NCI-H2227 (cell line): ENCODE results near the gene PIP5K1B.

ENCODE experiments used
- DNase-seq: peaks from one replicate; lab custom pipeline; 2025; ENCODE audit not compliant: unreplicated experiment; lab: John Stamatoyannopoulos, UW

The PIP5K1B gene

GRCh38 chr9:68706363-68707201 lies 1.5 kb downstream of the PIP5K1B start:
- DNase-seq, result no peak

GRCh38 chr9:68707801-68708488 lies 2.9 kb downstream of the PIP5K1B start:
- DNase-seq, result no peak

- no peak for DNase-seq
Observed at GRCh38 chr9:68708513-68708912, 3.5 kb downstream of the PIP5K1B start.

GRCh38 chr9:68709291-68710110 lies 4.5 kb downstream of the PIP5K1B start:
- no peak for DNase-seq

GRCh38 chr9:68710111-68710471 lies 5.1 kb downstream of the PIP5K1B start:
- DNase-seq, result no peak

GRCh38 chr9:68711281-68711680 lies 6.2 kb downstream of the PIP5K1B start:
- DNase-seq, result no peak

GRCh38 chr9:68711932-68712331 lies 6.9 kb downstream of the PIP5K1B start:
- DNase-seq, result no peak

- no peak for DNase-seq
Observed at GRCh38 chr9:68714416-68715180, 9.6 kb downstream of the PIP5K1B start.

- DNase-seq, result no peak
Observed at GRCh38 chr9:68715181-68715456, 10.1 kb downstream of the PIP5K1B start.

GRCh38 chr9:68717552-68718443 lies 12.8 kb downstream of the PIP5K1B start:
- DNase-seq, result no peak

GRCh38 chr9:68719847-68720246 lies 14.8 kb downstream of the PIP5K1B start:
- DNase-seq, result no peak

GRCh38 chr9:68720656-68721313 lies 15.7 kb downstream of the PIP5K1B start:
- DNase-seq, result no peak

GRCh38 chr9:68721666-68722330 lies 16.8 kb downstream of the PIP5K1B start:
- no peak for DNase-seq

- DNase-seq, result no peak
Observed at GRCh38 chr9:68725070-68725469, 20.0 kb downstream of the PIP5K1B start.

- no peak for DNase-seq
Observed at GRCh38 chr9:68726489-68726888, 21.4 kb downstream of the PIP5K1B start.

GRCh38 chr9:68727636-68728035 lies 22.6 kb downstream of the PIP5K1B start:
- DNase-seq, result no peak

GRCh38 chr9:68728731-68729130 lies 23.7 kb downstream of the PIP5K1B start:
- no peak for DNase-seq

- no peak for DNase-seq
Observed at GRCh38 chr9:68730570-68731235, 25.7 kb downstream of the PIP5K1B start.

GRCh38 chr9:68731857-68732256 lies 26.8 kb downstream of the PIP5K1B start:
- no peak for DNase-seq
